Kidney epithelial cell (primary cell): ENCODE data around the gene ABCD2. TPM values are rescaled to one million over a fixed set of nuclear protein-coding genes. Genes with fewer than 3 reads are reported as not detected.
"Not testable (repeated sequence)": the region's sequence is repeated elsewhere in the genome, so short reads cannot be mapped to it uniquely, and the experiment has no call there.

Experiments used
- DNase-seq: peaks from one replicate; pipeline ENCODE4 v3.0.0-alpha.2; 2010; ENCODE audit warnings: low read depth
- H3K27me3 ChIP-seq: 2 replicates; pipeline ENCODE4 v1.6.0; 2011; ENCODE audit warnings: low read length; ENCODE audit not compliant: control insufficient read depth, insufficient read depth
- H3K36me3 ChIP-seq: 2 replicates; pipeline ENCODE4 v1.5.1; 2011; ENCODE audit warnings: low read length; ENCODE audit not compliant: control insufficient read depth, insufficient read depth
- H3K4me3 ChIP-seq: 2 replicates; pipeline ENCODE4 v1.5.1; 2011; ENCODE audit warnings: low read depth, mild to moderate bottlenecking, control low read depth, low read length
- CTCF ChIP-seq: IDR thresholded peaks from 2 replicates; pipeline ENCODE4 v1.5.1; 2011; ENCODE audit warnings: mild to moderate bottlenecking, moderate library complexity, low read length, control low read depth, inconsistent platforms; ENCODE audit not compliant: insufficient read depth, poor library complexity, severe bottlenecking
- total RNA-seq: library from RNA; depleted of rRNA; stranded (reverse); fragments of >200 nt; gene quantifications from 2 replicates; pipeline ENCODE4 v1.2.3, GENCODE V29; 2015

Gene ABCD2
- total RNA-seq, 1 donor from 2014 or later: not detected

DNA sequence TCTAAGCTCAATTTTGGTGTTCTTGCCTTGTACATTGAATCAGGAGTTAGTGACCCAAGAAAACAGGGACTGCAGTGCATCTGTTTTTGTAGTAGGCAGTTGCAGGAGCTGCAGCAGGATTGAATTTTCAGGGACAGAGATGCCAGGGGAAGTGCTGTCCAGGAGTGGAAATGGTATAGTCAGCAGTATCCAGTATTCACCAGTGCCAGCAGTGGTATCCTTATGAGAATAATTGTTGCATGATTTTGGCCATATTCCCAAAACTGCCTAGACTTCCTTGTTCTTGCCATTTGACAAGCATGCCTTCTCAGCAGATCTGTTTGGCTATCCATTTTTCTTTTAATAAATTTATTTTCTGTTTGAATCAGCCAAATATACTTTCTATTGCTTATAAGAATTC lies 18.6 kb upstream of the ABCD2 start:
- Histone ChIP-seq H3K36me3 (no peaks in the 10 kb centered on the region), H3K27me3 (no peaks in the 10 kb centered on the region), H3K4me3 (no peak overlapping the region)
- no peak for DNase-seq
- TF ChIP-seq CTCF: no peak

GRCh38 chr12:39632670-39633069 lies 13.1 kb upstream of the ABCD2 start:
- no peaks in the 10 kb centered on the region for H3K27me3 ChIP-seq
- no peaks in the 10 kb centered on the region for H3K36me3 ChIP-seq
- DNase-seq: no peak
- TF ChIP-seq CTCF: no peak
- no peak overlapping the region for H3K4me3 ChIP-seq

- no peak for TF ChIP-seq CTCF
- H3K4me3 ChIP-seq: no peak overlapping the region
- no peaks in the 10 kb centered on the region for H3K36me3 ChIP-seq
- DNase-seq: no peak
- no peaks in the 10 kb centered on the region for H3K27me3 ChIP-seq
These were observed 9.2 kb upstream of the ABCD2 start for GRCh38 chr12:39628836-39629235.

DNA sequence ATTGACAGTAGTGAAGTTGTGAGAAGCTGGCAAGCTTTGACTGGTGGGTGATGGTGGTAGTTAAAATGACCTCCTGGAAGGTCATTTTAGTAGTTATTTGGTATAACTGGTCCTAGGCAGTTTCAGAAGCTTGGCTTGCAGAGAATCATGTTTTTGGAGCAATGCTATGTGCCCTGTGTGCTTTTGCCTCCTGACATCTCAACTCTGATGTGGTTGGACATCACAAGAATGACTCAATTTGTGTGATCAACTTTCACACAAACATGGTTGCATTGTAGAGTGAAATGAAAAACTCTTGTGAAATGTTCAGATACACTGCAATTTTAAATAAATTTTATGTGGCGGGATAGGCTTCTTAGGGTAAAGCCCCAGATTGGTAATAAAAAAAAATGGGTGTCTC lies 8.3 kb upstream of the ABCD2 start:
- H3K36me3 ChIP-seq: no peaks in the 10 kb centered on the region
- no peak for TF ChIP-seq CTCF
- H3K27me3 ChIP-seq: no peaks in the 10 kb centered on the region
- DNase-seq: no peak
- H3K4me3 ChIP-seq: no peak overlapping the region

DNA sequence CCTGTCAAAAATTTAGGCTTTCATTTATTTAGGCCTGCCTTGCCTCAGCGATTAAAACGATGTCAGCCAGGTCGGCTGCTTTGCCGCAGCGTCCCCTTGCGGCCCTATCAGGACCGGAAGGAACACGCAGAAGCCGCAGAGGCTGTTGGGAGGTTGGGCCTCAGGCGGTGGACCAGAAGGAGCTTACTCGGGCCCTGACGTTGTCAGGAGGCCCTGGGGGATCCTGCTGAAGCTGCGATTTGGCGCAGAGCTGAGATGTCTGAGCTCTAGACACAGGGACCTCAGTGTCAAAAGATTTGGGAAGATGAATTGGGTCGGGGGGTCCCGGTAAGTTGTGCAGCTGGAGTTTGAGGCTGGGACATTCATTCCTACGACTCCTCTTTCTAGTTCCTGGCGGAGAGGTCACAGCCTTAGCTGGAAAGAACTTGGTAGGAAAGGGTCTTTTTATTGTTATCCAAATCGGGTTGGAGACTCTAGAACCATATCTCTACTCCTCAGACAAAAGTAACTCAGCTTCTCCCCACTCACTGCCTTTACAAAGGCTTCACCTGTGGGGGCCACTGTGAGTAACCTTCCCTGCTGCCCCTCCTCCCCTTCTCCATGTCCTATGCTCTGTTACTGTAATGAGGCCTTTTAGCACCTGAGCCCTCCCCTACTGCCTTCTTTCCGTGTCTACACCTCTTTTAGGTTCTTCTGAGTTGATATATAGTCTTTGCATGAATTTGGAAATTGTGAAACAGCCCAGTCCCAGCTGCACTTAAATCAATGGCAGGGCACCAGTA lies 6.6 kb upstream of the ABCD2 start:
- Histone ChIP-seq H3K27me3 (no peaks in the 10 kb centered on the region), H3K36me3 (no peaks in the 10 kb centered on the region), H3K4me3 (no peak overlapping the region)
- no peak for DNase-seq
- TF ChIP-seq CTCF: no peak

- Histone ChIP-seq H3K4me3 (no peak overlapping the region), H3K27me3 (no peaks in the 10 kb centered on the region), H3K36me3 (no peaks in the 10 kb centered on the region)
- TF ChIP-seq CTCF: no peak
- DNase-seq: no peak
These were observed 4.3 kb upstream of the ABCD2 start for GRCh38 chr12:39623919-39624318.

DNA sequence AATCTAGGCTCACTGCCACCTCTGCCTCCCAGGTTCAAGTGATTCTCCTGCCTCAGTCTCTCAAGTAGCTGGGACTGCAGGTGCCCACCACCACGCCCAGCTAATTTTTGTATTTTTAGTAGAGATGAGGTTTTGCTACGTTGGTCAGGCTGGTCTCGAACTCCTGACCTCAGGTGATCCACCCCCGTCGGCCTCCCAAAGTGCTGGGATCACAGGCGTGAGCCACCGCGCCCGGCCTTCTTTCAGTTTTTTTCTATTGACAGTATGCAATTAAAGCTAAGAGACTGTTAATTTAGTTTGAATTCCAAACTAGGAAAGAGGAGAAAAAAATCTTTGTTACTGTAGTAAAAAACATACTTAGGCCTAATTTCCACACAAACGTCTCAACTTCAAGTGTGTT lies 3.6 kb upstream of the ABCD2 start:
- not testable (repeated sequence) for H3K36me3 ChIP-seq, H3K27me3 ChIP-seq, H3K4me3 ChIP-seq, DNase-seq
